Liver (tissue), 3 donors: Measurements from ENCODE around the gene ABCA8.

Source experiments
- CTCF ChIP-seq: fragments of 150-350 bp; IDR thresholded peaks from 2 replicates; pipeline ENCODE4 v1.5.1; 2017; ENCODE audit warnings: improper control_type of control experiment, low read depth, low read length; ENCODE audit not compliant: missing input control
- EGR1 ChIP-seq, 2 donors: IDR thresholded peaks; 2 replicates each; pipeline ENCODE4 v1.6.1; 2016 to 2018; ENCODE audit warnings: antibody characterized with exemption in 2 of 2, low read depth in 2 of 2
- FOXA1 ChIP-seq: IDR thresholded peaks from 2 replicates; pipeline ENCODE4 v1.6.1; 2016; ENCODE audit warnings: antibody characterized with exemption
- GABPA ChIP-seq, 2 donors: IDR thresholded peaks in 1 of 2; conservative IDR thresholded peaks in 1 of 2; 2 replicates each; pipeline ENCODE4 v1.6.1; 2016; ENCODE audit warnings: antibody characterized with exemption in 2 of 2, mild to moderate bottlenecking in 1 of 2, moderate library complexity in 1 of 2
- JUND ChIP-seq, 2 donors: IDR thresholded peaks; 2 replicates each; pipeline ENCODE4 v1.6.1; 2016; ENCODE audit warnings: antibody characterized with exemption in 2 of 2
- MAX ChIP-seq: IDR thresholded peaks from 2 replicates; pipeline ENCODE4 v1.6.1; 2016; ENCODE audit warnings: antibody characterized with exemption
- NR2F2 ChIP-seq: IDR thresholded peaks from 2 replicates; pipeline ENCODE4 v1.6.1; 2016; ENCODE audit warnings: antibody characterized with exemption
- RAD21 ChIP-seq, 2 donors: IDR thresholded peaks; 2 replicates each; pipeline ENCODE4 v1.6.1; 2016; ENCODE audit warnings: antibody characterized with exemption in 2 of 2, mild to moderate bottlenecking in 2 of 2
- RXRA ChIP-seq, 2 donors: IDR thresholded peaks; 2 replicates each; pipeline ENCODE4 v1.6.1; 2017 to 2018; ENCODE audit warnings: antibody characterized with exemption in 2 of 2, mild to moderate bottlenecking in 1 of 2
- SP1 ChIP-seq: IDR thresholded peaks from 2 replicates; pipeline ENCODE4 v1.6.1; 2018; ENCODE audit warnings: antibody characterized with exemption, mild to moderate bottlenecking
- TAF1 ChIP-seq: conservative IDR thresholded peaks from 2 replicates; pipeline ENCODE4 v1.6.1; 2016; ENCODE audit warnings: antibody characterized with exemption, mild to moderate bottlenecking
- YY1 ChIP-seq: IDR thresholded peaks from 2 replicates; pipeline ENCODE4 v1.6.1; 2016; ENCODE audit warnings: antibody characterized with exemption, mild to moderate bottlenecking
- TF ChIP-seq, protein P1 (sequence below): IDR thresholded peaks from 2 replicates; pipeline ENCODE4 v1.6.1; 2016; ENCODE audit warnings: antibody characterized with exemption
- TF ChIP-seq, protein P2 (sequence below): IDR thresholded peaks from 2 replicates; pipeline ENCODE4 v1.6.1; 2016; ENCODE audit warnings: antibody characterized with exemption, mild to moderate bottlenecking
- donor health status: healthy.
- donor health status: healthy.

DNA sequence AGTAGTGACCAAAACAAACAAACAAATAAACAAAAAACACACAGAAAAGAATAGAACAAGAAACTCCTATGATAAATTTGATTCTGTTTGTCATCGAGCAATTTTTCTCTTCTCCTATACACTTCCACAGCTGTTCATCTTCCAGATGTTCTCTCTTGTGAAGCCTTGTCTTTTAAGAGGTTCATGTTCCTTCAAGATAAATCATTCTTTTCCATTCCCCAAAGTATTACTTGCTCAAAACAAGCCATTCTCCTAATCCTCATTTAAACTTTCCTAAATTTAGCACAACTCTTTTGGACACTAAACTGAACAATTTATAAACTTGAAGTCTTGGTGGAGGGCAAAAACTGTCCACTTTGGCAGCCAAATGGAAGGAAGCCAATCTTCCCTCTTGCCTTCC lies 103.3 kb downstream of the ABCA8 start:
- TF ChIP-seq CTCF (no peak), JUND (IDR thresholded peaks at IDR 0.05) (no peak), FOXA1 (no peak), GABPA (IDR thresholded peaks at IDR 0.05 in 1 of 2, conservative IDR thresholded peaks at IDR 0.05 in 1 of 2) (no peak), YY1 (no peak), TAF1 (no peak), MAX (no peak), EGR1 (IDR thresholded peaks at IDR 0.05; ENCODE audit: low read depth in 2 of 2) (no peak), SP1 (no peak), RXRA (IDR thresholded peaks at IDR 0.05) (no peak), NR2F2 (no peak), RAD21 (IDR thresholded peaks at IDR 0.05) (no peak)
- TF ChIP-seq, protein P1, sequence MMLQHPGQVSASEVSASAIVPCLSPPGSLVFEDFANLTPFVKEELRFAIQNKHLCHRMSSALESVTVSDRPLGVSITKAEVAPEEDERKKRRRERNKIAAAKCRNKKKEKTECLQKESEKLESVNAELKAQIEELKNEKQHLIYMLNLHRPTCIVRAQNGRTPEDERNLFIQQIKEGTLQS = no peak
- TF ChIP-seq, protein P2, sequence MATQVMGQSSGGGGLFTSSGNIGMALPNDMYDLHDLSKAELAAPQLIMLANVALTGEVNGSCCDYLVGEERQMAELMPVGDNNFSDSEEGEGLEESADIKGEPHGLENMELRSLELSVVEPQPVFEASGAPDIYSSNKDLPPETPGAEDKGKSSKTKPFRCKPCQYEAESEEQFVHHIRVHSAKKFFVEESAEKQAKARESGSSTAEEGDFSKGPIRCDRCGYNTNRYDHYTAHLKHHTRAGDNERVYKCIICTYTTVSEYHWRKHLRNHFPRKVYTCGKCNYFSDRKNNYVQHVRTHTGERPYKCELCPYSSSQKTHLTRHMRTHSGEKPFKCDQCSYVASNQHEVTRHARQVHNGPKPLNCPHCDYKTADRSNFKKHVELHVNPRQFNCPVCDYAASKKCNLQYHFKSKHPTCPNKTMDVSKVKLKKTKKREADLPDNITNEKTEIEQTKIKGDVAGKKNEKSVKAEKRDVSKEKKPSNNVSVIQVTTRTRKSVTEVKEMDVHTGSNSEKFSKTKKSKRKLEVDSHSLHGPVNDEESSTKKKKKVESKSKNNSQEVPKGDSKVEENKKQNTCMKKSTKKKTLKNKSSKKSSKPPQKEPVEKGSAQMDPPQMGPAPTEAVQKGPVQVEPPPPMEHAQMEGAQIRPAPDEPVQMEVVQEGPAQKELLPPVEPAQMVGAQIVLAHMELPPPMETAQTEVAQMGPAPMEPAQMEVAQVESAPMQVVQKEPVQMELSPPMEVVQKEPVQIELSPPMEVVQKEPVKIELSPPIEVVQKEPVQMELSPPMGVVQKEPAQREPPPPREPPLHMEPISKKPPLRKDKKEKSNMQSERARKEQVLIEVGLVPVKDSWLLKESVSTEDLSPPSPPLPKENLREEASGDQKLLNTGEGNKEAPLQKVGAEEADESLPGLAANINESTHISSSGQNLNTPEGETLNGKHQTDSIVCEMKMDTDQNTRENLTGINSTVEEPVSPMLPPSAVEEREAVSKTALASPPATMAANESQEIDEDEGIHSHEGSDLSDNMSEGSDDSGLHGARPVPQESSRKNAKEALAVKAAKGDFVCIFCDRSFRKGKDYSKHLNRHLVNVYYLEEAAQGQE = no peak
